ENCODE measurements around the gene TTPAL. TPM values are rescaled to one million over a fixed set of nuclear protein-coding genes. Genes with fewer than 3 reads are reported as not detected.

TTPAL gene
- total RNA-seq, 1 experiment from 2014 or later = 28.5 TPM

- no peaks in the 10 kb centered on the region for H3K27me3 ChIP-seq (ENCODE audit: insufficient read depth, low read depth)
- POLR2A ChIA-PET (ENCODE audit: unreplicated experiment) = no interaction called here
- H3K4me1 ChIP-seq (replicated peaks; ENCODE audit: insufficient read depth) = no peaks in the 10 kb centered on the region
- no TSS peak for BruUV-seq (replicated peaks)
- intact Hi-C loops (cut with micrococcal nuclease; ENCODE audit: unreplicated experiment) = no loop called here
- TF ChIP-seq CTCF (conservative IDR thresholded peaks at IDR 0.05) = no peak
- no peak for TF ChIP-seq EZH2 (IDR thresholded peaks at IDR 0.05; ENCODE audit: low read depth)
- H3K79me2 ChIP-seq (ENCODE audit: low read depth) = no peaks in the 10 kb centered on the region
- no peaks in the 10 kb centered on the region for H3K36me3 ChIP-seq (ENCODE audit: low read depth)
- no peak overlapping the region for H2AFZ ChIP-seq
- H3K4me3 ChIP-seq = no peak overlapping the region
- no peaks in the 10 kb centered on the region for H3K9me3 ChIP-seq (ENCODE audit: insufficient read depth, low read depth)
- no peak overlapping the region for H3K27ac ChIP-seq
- no peaks in the 10 kb centered on the region for H3K9me2 ChIP-seq (ENCODE audit: insufficient read depth)
- H3F3A ChIP-seq (ENCODE audit: insufficient read depth, low read depth) = no peaks in the 10 kb centered on the region
- H4K20me1 ChIP-seq (ENCODE audit: insufficient read depth) = no peaks in the 10 kb centered on the region
- DNase-seq = no peak
- H3K4me2 ChIP-seq = no peak overlapping the region
- CTCF ChIA-PET = no interaction called here
Observed at GRCh38 chr20:44456611-44457010, 19.1 kb upstream of the TTPAL start.

DNA sequence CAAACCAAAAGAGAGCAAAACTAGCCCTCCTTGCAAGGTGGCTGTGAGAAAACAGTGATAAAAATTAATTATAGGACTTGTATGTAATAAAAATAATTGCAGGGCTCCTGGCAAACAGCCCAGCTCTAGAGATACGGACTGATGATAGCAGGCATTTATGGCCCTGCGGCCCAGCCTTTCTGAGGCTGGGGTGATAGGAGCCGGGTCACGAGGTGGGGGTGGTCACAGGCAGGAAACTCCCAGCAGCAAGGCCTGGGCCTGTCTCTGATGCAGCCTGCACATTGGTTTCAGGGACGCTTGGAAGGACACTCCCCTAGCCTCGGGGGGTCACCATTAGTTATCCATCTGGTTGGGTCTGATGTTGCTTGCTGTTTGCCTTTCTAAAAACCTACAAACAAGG is 18.7 kb upstream of the TTPAL start:
- Histone ChIP-seq H3K9me3 (ENCODE audit: insufficient read depth, low read depth) (no peaks in the 10 kb centered on the region), H3K27ac (no peak overlapping the region), H3K79me2 (ENCODE audit: low read depth) (no peaks in the 10 kb centered on the region), H3K4me2 (no peak overlapping the region), H2AFZ (no peak overlapping the region), H3K27me3 (ENCODE audit: insufficient read depth, low read depth) (no peaks in the 10 kb centered on the region), H3K4me1 (replicated peaks; ENCODE audit: insufficient read depth) (no peaks in the 10 kb centered on the region), H3K36me3 (ENCODE audit: low read depth) (no peaks in the 10 kb centered on the region), H3K4me3 (no peak overlapping the region), H3K9me2 (ENCODE audit: insufficient read depth) (no peaks in the 10 kb centered on the region), H4K20me1 (ENCODE audit: insufficient read depth) (no peaks in the 10 kb centered on the region), H3F3A (ENCODE audit: insufficient read depth, low read depth) (no peaks in the 10 kb centered on the region)
- no peak for DNase-seq
- ChIA-PET POLR2A (ENCODE audit: unreplicated experiment) (no interaction called here), CTCF (no interaction called here)
- intact Hi-C loops (cut with micrococcal nuclease; ENCODE audit: unreplicated experiment) = no loop called here
- no peak for TF ChIP-seq CTCF (conservative IDR thresholded peaks at IDR 0.05)
- TF ChIP-seq EZH2 (IDR thresholded peaks at IDR 0.05; ENCODE audit: low read depth) = no peak
- BruUV-seq (replicated peaks) = no TSS peak

GRCh38 chr20:44459271-44459670 is 16.4 kb upstream of the TTPAL start:
- no peak overlapping the region for H2AFZ ChIP-seq
- no TSS peak for BruUV-seq (replicated peaks)
- POLR2A ChIA-PET (ENCODE audit: unreplicated experiment) = no interaction called here

More at GRCh38 chr20:44459271-44459670, 16.4 kb upstream of the TTPAL start:
- no peak for DNase-seq
- CTCF ChIA-PET = no interaction called here
- no peaks in the 10 kb centered on the region for H3K79me2 ChIP-seq (ENCODE audit: low read depth)
- H3K4me2 ChIP-seq = no peak overlapping the region
- no peaks in the 10 kb centered on the region for H3F3A ChIP-seq (ENCODE audit: insufficient read depth, low read depth)
- no peaks in the 10 kb centered on the region for H4K20me1 ChIP-seq (ENCODE audit: insufficient read depth)
- H3K9me2 ChIP-seq (ENCODE audit: insufficient read depth) = no peaks in the 10 kb centered on the region
- no peaks in the 10 kb centered on the region for H3K9me3 ChIP-seq (ENCODE audit: insufficient read depth, low read depth)
- TF ChIP-seq EZH2 (IDR thresholded peaks at IDR 0.05; ENCODE audit: low read depth) (no peak), CTCF (conservative IDR thresholded peaks at IDR 0.05) (no peak)
- intact Hi-C loops (cut with micrococcal nuclease; ENCODE audit: unreplicated experiment) = no loop called here
- H3K27ac ChIP-seq = no peak overlapping the region
- H3K4me3 ChIP-seq = no peak overlapping the region
- H3K27me3 ChIP-seq (ENCODE audit: insufficient read depth, low read depth) = no peaks in the 10 kb centered on the region
- H3K4me1 ChIP-seq (replicated peaks; ENCODE audit: insufficient read depth) = no peaks in the 10 kb centered on the region
- H3K36me3 ChIP-seq (ENCODE audit: low read depth) = no peaks in the 10 kb centered on the region

Data from PC-9 (cell line).